HTERT RPE-1 (cell line): Measurements from ENCODE around the gene TMEM222.

Source experiments
- in situ Hi-C: fragments of 300-500 bp; cut with MboI; formaldehyde crosslinking; loops from 4 replicates; pipeline ENCODE4 v1.14.3; 2020; ENCODE audit warnings: low sequenced_read_pairs

Gene TMEM222

GRCh38 chr1:27341525-27342252, 19.7 kb downstream of the TMEM222 start, which contains the start of gene SYTL1:
SYTL1 (plus strand) TSS chr1:27342022; CDS start chr1:27345335, 3,313 bp downstream.
- in situ Hi-C loops, result no loop called here

- in situ Hi-C loops, result no loop called here
Measured at GRCh38 chr1:27342391-27342777, 20.4 kb downstream of the TMEM222 start.

GRCh38 chr1:27342778-27343638, 21.0 kb downstream of the TMEM222 start:
- in situ Hi-C loops, result no loop called here

GRCh38 chr1:27343639-27344025, 21.7 kb downstream of the TMEM222 start:
- in situ Hi-C loops, result no loop called here

GRCh38 chr1:27345272-27345671, 23.3 kb downstream of the TMEM222 start:
- in situ Hi-C loops, result no loop called here

- in situ Hi-C loops, result no loop called here
Measured at GRCh38 chr1:27346357-27346756, 24.4 kb downstream of the TMEM222 start.

- in situ Hi-C loops, result no loop called here
Measured at GRCh38 chr1:27346991-27347624, 25.1 kb downstream of the TMEM222 start.

GRCh38 chr1:27348861-27349783, 27.2 kb downstream of the TMEM222 start:
- in situ Hi-C loops, result no loop called here

- in situ Hi-C loops, result no loop called here
Measured at GRCh38 chr1:27349784-27350662, 28.1 kb downstream of the TMEM222 start.

- in situ Hi-C loops, result no loop called here
Measured at GRCh38 chr1:27350663-27351540, 28.9 kb downstream of the TMEM222 start.

GRCh38 chr1:27351541-27352107, 29.7 kb downstream of the TMEM222 start:
- in situ Hi-C loops, result no loop called here

GRCh38 chr1:27353166-27353565, 31.2 kb downstream of the TMEM222 start:
- in situ Hi-C loops, result no loop called here

GRCh38 chr1:27353629-27354028, 31.7 kb downstream of the TMEM222 start:
- in situ Hi-C loops, result no loop called here

- in situ Hi-C loops, result no loop called here
Measured at GRCh38 chr1:27355683-27356082, 33.7 kb downstream of the TMEM222 start.

GRCh38 chr1:27356277-27356618, 34.3 kb downstream of the TMEM222 start:
- in situ Hi-C loops, result no loop called here

GRCh38 chr1:27356619-27357280, 34.8 kb downstream of the TMEM222 start:
- in situ Hi-C loops, result no loop called here

- in situ Hi-C loops, result no loop called here
Measured at GRCh38 chr1:27357281-27358037, 35.5 kb downstream of the TMEM222 start.
